HCT116 (cell line): Measurements from ENCODE around the gene FRY. TPM values are rescaled to one million over a fixed set of nuclear protein-coding genes. Genes with fewer than 3 reads are reported as not detected.

ENCODE experiments used
- ATAC-seq: fragments of 200-7000 bp; cut with Tn5 transposase; 2 replicates; pipeline ENCODE4 v1.9.1; 2020; ENCODE audit warnings: mild to moderate bottlenecking, moderate library complexity
- BruUV-seq: library from RNA; stranded (reverse); fragments of 400-500 nt; replicated peaks from 2 replicates; lab custom pipeline; 2021; lab: Mats Ljungman, UMichigan
- CTCF ChIA-PET: fragments of 300-600 bp; sonication (Branson Sonifier 250); formaldehyde crosslinking; loops from one replicate; lab custom pipeline; 2021; ENCODE audit warnings: antibody characterized with exemption; lab: Charles Lee
- POLR2A ChIA-PET: fragments of 300-600, 350-600 bp; sonication (Branson Sonifier 250); formaldehyde crosslinking; loops from one replicate; lab custom pipeline; 2021; ENCODE audit warnings: antibody characterized with exemption; lab: Charles Lee
- RAD21 ChIA-PET, 2 experiments: fragments of 300-600 bp; sonication (Branson Sonifier 250); formaldehyde crosslinking; loops; one replicate each; lab custom pipeline; 2023; ENCODE audit warnings: low total read pairs in 2 of 2; ENCODE audit not compliant: uncharacterized antibody in 2 of 2, unreplicated experiment in 2 of 2, low non-redundant PET in 1 of 2; lab: Charles Lee
- DNase-seq: peaks from one replicate; pipeline ENCODE4 v3.0.0-alpha.2; 2010; ENCODE audit warnings: low read depth, low spot score
- H2AFZ ChIP-seq: fragments of 200-600 bp; shearing (Covaris generic), sonication (generic); 2 replicates; pipeline ENCODE4 v1.6.1; 2017; ENCODE audit warnings: low read depth, mixed run types, mixed read lengths, antibody characterized with exemption, low read length; ENCODE audit not compliant: poor library complexity, severe bottlenecking
- H3K27ac ChIP-seq: 2 replicates; pipeline ENCODE4 v1.5.1; 2012; ENCODE audit warnings: low read depth, low read length
- H3K27me3 ChIP-seq: fragments of 200-600 bp; sonication (generic); 2 replicates; pipeline ENCODE4 v1.6.1; 2016; ENCODE audit warnings: mixed run types, low read length, mixed read lengths; ENCODE audit not compliant: insufficient read depth
- H3K36me3 ChIP-seq, 2 experiments: fragments of 200-500 bp in 1 of 2; fragments of 200-600 bp in 1 of 2; sonication (Bioruptor generic) in 1 of 2; sonication (generic) in 1 of 2; 2 replicates each; pipeline versions ENCODE4 v1.5.1 to v1.6.1; 2014 to 2016; ENCODE audit warnings: low read length in 2 of 2, inconsistent platforms in 1 of 2, mixed read lengths in 1 of 2, mixed run types in 1 of 2; ENCODE audit not compliant: insufficient read depth in 2 of 2, control insufficient read depth in 1 of 2
- H3K4me1 ChIP-seq, 2 experiments: fragments of 200-600 bp in 1 of 2; sonication (generic) in 1 of 2; 2 replicates each; pipeline versions ENCODE4 v1.5.1 to v1.6.1; 2012 to 2017; ENCODE audit warnings: low read length in 2 of 2, inconsistent platforms in 1 of 2, mild to moderate bottlenecking in 1 of 2, mixed read lengths in 1 of 2, mixed run types in 1 of 2, moderate library complexity in 1 of 2; ENCODE audit not compliant: insufficient read depth in 2 of 2, control insufficient read depth in 1 of 2
- H3K4me2 ChIP-seq: fragments of 200-600 bp; sonication (generic); 2 replicates; pipeline ENCODE4 v1.6.1; 2017; ENCODE audit warnings: mixed run types, low read length, mixed read lengths
- H3K4me3 ChIP-seq, 2 experiments: fragments of 200-600 bp in 1 of 2; sonication (generic) in 1 of 2; replicated peaks in 1 of 2; 2 replicates each; pipeline ENCODE4 v1.5.1; 2011 to 2016; ENCODE audit warnings: low read length in 2 of 2, control low read depth in 1 of 2, low read depth in 1 of 2, mild to moderate bottlenecking in 1 of 2, mixed read lengths in 1 of 2, mixed run types in 1 of 2
- H3K79me2 ChIP-seq: fragments of 200-600 bp; sonication (generic); 2 replicates; pipeline ENCODE4 v1.6.1; 2017; ENCODE audit warnings: mild to moderate bottlenecking, mixed run types, low read length, moderate library complexity, mixed read lengths; ENCODE audit not compliant: insufficient read depth
- H3K9ac ChIP-seq: fragments of 200-600 bp; sonication (generic); 2 replicates; pipeline ENCODE4 v1.6.1; 2016; ENCODE audit warnings: low read length, mixed read lengths
- H3K9me2 ChIP-seq: fragments of 200-600 bp; sonication (generic), shearing (Covaris generic); 2 replicates; pipeline ENCODE4 v1.6.1; 2017; ENCODE audit warnings: mixed run types, mild to moderate bottlenecking, moderate library complexity; ENCODE audit not compliant: insufficient read depth
- H3K9me3 ChIP-seq, 2 experiments: fragments of 200-500 bp in 1 of 2; fragments of 200-600 bp in 1 of 2; sonication (Bioruptor generic) in 1 of 2; sonication (generic) in 1 of 2; 2 replicates each; pipeline ENCODE4 v1.6.1; 2014 to 2017; ENCODE audit warnings: low read length in 2 of 2, mixed read lengths in 2 of 2, inconsistent platforms in 1 of 2, low read depth in 1 of 2, mild to moderate bottlenecking in 1 of 2, mixed run types in 1 of 2, moderate library complexity in 1 of 2; ENCODE audit not compliant: control insufficient read depth in 1 of 2, insufficient read depth in 1 of 2
- H4K20me1 ChIP-seq: fragments of 200-600 bp; sonication (generic), shearing (Covaris generic); 2 replicates; pipeline ENCODE4 v1.6.1; 2017; ENCODE audit warnings: mixed run types, mild to moderate bottlenecking, moderate library complexity; ENCODE audit not compliant: insufficient read depth
- ATF3 ChIP-seq: IDR thresholded peaks from 2 replicates; pipeline ENCODE4 v1.6.1; 2012
- CTCF ChIP-seq, 3 experiments: fragments of 200-600 bp in 1 of 3; sonication (generic) in 1 of 3; IDR thresholded peaks in 2 of 3; conservative IDR thresholded peaks in 1 of 3; 2 replicates each; pipeline ENCODE4 v1.5.1; 2012 to 2017; ENCODE audit warnings: low read depth in 2 of 3, low read length in 2 of 3, antibody characterized with exemption in 1 of 3, borderline replicate concordance in 1 of 3, control low read depth in 1 of 3, mild to moderate bottlenecking in 1 of 3, mixed read lengths in 1 of 3, mixed run types in 1 of 3, moderate library complexity in 1 of 3; ENCODE audit not compliant: insufficient read depth in 1 of 3
- EGR1 ChIP-seq: IDR thresholded peaks from 2 replicates; pipeline ENCODE4 v1.6.1; 2012; ENCODE audit warnings: low read depth
- EZH2 ChIP-seq: fragments of 200-600 bp; sonication (generic); IDR thresholded peaks from 2 replicates; pipeline ENCODE4 v1.6.1; 2017; ENCODE audit warnings: antibody characterized with exemption, mixed run types
- RAD21 ChIP-seq: IDR thresholded peaks from 2 replicates; pipeline ENCODE4 v1.6.1; 2012; ENCODE audit warnings: low read depth, mild to moderate bottlenecking
- REST ChIP-seq: IDR thresholded peaks from 2 replicates; pipeline ENCODE4 v1.6.1; 2012; ENCODE audit warnings: low read depth
- SRF ChIP-seq: IDR thresholded peaks from 2 replicates; pipeline ENCODE4 v1.6.1; 2012; ENCODE audit warnings: low read depth
- TCF7L2 ChIP-seq: IDR thresholded peaks from 2 replicates; pipeline ENCODE4 v1.7.0; 2011; ENCODE audit warnings: borderline replicate concordance, inconsistent platforms; ENCODE audit not compliant: insufficient read depth, insufficient read length; ENCODE audit errors: extremely low read depth
- ZFX ChIP-seq: fragments of 450-650 bp; IDR thresholded peaks from 2 replicates; pipeline ENCODE4 v1.6.1; 2017
- ZNF274 ChIP-seq: fragments of 200-500 bp; sonication (Bioruptor generic); IDR thresholded peaks from 2 replicates; pipeline ENCODE4 v1.6.1; 2014; ENCODE audit warnings: mild to moderate bottlenecking, low read depth, low read length, inconsistent platforms
- intact Hi-C: fragments of 100-400 bp; cut with micrococcal nuclease; formaldehyde crosslinking; loops from 2 replicates; pipeline ENCODE4 v1.10.0; 2022
- total RNA-seq: library from RNA; stranded (reverse); gene quantifications from one replicate; pipeline ENCODE4 v1.2.1, GENCODE V29; 2021; ENCODE audit not compliant: unreplicated experiment

Gene FRY
- total RNA-seq, 1 experiment from 2014 or later = 1.4 TPM

GRCh38 chr13:32347651-32348050, 316.1 kb downstream of the FRY start:
- no peaks in the 10 kb centered on the region for H3K9me2 ChIP-seq
- DNase-seq (no peak), ATAC-seq (no peak)
- CTCF ChIA-PET = no interaction called here
- intact Hi-C loops = no loop called here
- H3K4me2 ChIP-seq = no peak overlapping the region
- no peaks in the 10 kb centered on the region for H3K4me1 ChIP-seq
- H2AFZ ChIP-seq = no peak overlapping the region
- BruUV-seq = no TSS peak
- no peaks in the 10 kb centered on the region for H3K27me3 ChIP-seq
- no peak overlapping the region for H3K9ac ChIP-seq
- RAD21 ChIA-PET = no interaction called here
- no peak overlapping the region for H3K4me3 ChIP-seq
- POLR2A ChIA-PET = no interaction called here
- H4K20me1 ChIP-seq = no peaks in the 10 kb centered on the region
- no peak overlapping the region for H3K27ac ChIP-seq
- peaks cover 0 to 9% of the 10 kb centered on the region in 2 experiments; a peak in 3 of 4 replicates for H3K36me3 ChIP-seq
- 0 out of 2 replicates have a peak, but pooled peaks cover 4% of the 10 kb centered on the region for H3K79me2 ChIP-seq
- no peak for TF ChIP-seq REST
- no peak for TF ChIP-seq ZFX
- TF ChIP-seq EGR1 = no peak
- no peak for TF ChIP-seq CTCF (IDR thresholded peaks at IDR 0.05 in 2 of 3, conservative IDR thresholded peaks at IDR 0.05 in 1 of 3; ENCODE audit: borderline replicate concordance in 1 of 3, insufficient read depth in 1 of 3, low read depth in 2 of 3, low read length in 2 of 3)
- TF ChIP-seq SRF = no peak
- TF ChIP-seq EZH2 = no peak
- TF ChIP-seq RAD21 = no peak
- TF ChIP-seq TCF7L2 = no peak
- TF ChIP-seq ATF3 = no peak
- no peak for TF ChIP-seq ZNF274
- H3K9me3 ChIP-seq = no peaks in the 10 kb centered on the region
